ENCODE results near the gene SSTR1.

Gene SSTR1

DNA sequence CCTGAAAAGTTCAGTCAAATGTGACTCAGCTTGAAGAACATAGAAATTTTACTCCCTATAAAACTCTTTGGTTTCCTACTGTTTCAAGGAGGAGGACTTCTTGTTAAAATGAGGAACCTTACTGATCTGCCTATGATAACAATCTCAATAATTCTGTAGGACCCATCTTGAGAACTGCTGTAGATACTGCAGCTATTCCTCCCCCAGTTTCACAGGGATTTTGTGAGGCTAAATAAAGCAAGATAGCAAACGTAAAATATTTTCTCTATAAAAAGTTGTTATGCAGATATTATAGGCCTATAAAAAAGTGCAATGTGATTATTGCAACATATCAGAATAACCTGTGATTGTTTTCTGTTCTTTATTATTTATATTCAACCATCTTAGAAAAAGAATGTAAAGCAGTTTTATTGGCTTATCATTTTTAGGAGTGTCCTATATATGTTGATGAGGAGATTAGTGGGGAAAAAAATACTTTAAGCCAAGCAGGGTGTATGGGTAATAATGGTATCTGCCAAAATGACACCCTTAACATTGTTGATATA lies 36.1 kb downstream of the SSTR1 start:
- no peak for DNase-seq

DNA sequence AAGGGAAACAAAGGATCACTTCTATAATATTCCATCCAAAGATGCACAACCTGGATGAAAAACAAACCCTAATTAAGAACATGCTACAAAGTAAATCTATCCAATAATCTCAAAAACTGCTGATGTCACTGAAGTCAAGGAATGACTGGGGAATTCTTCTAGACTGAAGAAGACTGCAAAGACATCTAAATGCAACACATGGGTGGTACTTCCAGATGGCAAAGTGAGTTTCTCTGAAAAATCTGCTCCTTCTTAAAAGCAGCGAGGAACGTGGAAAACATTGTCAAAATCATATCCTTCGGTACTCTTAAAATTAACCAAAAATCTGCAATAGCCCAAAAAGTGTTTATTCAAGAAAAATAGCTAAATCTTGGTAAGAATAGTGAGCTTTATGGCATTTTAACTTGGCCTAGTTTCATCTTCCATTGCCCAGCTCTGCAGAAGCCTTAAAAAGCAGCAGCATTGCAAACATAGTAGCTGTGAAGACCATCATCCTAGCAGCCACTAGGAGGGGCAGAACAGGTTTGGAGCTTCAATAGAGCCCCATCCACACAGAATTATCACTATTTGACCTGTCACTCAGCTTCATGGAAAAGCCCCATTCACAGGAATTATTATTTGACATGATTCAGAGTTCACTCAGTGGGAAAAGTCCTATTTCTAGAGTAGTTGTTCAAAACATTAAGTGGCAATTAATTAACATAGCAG lies 40.8 kb downstream of the SSTR1 start:
- DNase-seq: no peak

DNA sequence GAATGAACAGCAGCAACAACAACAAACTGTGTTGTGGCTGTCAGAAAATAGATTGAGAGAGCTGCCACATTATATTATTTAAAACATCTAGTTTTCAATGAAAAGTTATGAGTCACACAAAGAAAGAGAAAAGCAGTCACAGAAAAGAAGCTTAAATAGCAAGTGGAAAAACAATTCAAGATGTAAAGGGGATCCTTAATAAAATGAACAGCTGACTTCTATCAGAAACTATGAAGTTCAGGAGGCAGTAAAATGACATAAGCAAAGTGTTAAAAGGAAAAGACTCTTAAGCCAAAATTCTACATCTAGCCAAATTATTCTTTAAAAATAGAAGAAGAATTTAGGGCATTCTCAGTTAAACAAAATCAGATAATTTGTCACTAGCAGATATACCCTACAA lies 42.6 kb downstream of the SSTR1 start:
- no peak for DNase-seq

DNA sequence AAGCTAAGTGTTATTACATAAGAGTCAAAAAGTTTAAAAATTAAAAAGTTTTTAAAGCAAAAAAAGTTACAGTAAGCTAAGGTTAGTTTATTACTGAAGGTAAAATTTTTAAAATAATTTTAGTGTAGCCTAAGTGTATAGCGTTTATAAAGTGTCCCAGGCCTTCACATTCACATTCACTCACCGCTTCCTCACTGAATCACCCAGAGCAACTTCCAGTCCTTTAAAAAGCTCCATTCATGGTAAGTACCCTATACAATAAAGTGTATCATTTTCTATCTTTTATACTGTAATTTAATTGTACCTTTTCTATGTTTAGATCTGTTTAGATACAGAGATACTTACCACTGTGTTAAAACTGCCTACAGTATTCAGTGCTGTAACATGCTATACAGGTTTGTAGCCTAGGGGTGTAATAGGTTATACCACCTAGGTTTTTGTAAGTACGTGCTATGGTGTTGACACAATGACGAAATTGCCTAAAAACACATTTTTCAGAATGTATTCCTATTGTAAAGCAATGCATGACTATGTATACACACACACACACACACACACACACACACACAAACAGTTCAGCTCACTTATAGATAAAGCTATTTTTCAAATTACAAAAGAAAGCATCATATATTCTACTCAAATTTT lies 44.5 kb downstream of the SSTR1 start:
- no peak for DNase-seq

DNA sequence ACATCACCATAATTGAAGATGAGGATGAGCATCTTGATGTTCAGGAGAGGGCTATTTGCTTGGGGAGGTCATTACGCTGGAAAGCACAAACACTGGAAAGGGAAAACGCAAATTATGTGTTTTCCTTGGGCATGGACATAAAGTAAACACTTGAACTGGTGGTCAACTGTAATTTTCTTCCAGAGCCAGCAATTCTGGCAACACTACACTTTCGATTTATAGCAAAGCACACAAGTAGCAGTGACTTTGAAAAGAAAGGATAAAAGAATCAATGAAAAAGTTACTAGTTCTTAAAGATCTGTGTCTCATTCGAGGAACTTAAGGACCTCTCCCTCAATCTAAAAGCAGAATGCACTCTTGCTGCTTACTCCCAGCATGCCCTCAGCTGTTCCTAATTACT lies 46.0 kb downstream of the SSTR1 start:
- DNase-seq: no peak

DNA sequence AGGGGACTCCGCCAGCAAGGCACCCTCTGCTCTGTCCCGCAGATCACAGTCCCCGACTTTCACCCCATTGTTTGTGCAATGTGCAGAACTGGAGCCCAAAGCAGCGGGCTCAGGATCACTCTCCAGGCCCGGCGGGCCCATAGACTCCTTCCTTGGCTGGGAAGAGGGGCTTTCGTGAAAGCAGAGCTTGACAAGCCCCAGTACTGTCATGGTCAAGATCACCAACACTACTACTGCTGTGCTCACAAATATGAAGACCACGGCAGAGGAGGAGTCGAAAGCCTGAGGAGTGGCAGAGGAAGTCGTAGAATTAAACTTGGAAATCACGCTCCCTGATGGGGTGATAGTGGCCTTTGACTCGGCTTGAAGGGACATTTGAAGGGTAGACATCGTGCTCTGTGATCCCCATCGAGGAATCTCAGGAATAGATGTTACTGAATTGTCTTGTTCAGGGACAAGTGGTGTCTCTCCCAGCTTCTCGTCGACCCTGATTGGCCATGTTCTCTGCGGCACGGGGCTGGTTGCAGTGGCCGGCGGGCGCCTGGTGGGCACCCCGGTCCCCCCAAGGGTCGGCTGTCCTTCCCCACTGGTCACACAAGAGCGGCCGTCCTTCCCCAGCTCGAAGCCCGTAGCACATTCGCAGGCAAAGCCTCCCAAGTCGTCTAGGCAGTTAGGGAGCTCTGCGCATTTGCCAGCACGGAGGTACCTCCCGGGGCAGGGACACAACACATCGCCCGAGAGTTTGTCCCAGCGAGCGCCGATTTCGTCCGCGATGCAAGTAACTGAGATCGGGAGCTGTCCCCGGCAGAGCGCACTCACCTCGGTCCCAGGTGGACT lies 47.1 kb downstream of the SSTR1 start:
- no peak for DNase-seq

DNA sequence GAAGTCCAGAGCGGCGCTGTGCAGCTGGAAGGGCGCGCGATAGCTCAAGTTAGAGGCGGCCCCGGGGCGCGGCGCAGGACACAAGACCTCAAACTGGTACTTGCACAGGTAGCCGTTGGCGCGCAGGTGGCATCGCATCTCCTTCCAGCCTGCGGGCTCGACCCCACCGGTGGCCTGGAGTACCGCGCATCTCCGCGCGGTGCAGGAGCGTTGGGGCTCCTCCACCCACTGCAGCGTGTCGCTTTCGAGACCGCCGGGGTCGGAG lies 47.6 kb downstream of the SSTR1 start:
- no peak for DNase-seq

DNA sequence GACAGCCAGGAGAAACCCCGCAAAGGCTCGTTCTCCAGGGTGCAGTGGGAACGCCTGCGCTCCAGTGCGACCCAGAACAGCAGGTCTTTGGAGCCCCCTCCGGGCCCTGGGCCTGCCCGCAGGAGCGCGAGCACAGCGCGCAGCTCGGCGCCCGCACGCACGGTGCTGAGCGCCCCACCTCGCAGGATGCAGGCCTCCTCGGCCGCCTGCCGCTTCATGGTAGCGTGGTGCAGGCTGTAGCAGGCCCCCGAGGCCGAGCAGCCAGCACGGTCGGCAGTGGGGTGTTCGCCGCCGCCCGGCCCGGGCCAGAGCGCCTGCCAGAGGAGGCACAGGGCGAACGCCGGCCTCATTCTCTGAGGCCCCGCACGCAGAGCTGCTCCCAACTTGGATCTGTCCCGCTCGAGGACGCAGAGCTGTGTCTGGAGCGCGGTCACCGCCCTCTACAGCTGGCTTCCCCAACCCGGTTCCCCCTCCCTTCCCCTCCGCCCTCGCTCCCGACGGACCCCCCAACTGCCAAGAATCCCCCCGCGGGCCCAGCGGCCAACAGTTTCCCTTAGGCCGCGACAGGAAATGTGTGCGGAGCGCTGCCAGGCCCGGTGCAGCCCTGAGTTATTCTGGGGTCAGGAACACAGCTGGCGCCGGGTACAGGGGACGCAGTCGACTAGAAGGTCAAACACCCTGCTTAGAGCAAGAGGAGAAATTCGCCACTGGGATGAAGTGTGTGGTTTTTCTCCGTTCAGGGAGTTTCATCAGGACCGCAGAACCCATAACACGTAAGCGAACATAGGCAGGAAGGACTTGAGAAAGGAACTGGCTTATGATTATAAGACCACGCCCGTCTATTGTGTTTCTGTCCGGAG lies 48.2 kb downstream of the SSTR1 start, which contains the start of gene CLEC14A:
CLEC14A (minus strand) TSS at position 421 of the 860 bp plus-strand sequence; CDS start at position 350, 71 bp downstream.
- no peak for DNase-seq

DNA sequence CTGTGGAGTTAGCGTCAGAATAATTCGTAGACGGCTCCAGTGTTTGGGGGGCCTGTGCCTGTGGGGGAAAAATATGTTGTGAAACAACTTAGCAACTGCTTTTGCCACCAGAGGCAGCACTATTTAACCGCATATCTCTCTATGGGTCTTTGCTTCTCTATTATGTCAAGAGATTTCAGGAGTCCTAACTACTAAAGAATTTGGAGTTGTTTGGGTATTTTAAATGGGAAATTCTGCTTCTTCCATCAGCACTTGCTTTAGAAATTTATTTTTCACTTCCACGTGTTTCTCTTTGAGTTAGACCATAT lies 48.8 kb downstream of the SSTR1 start:
- no peak for DNase-seq

DNA sequence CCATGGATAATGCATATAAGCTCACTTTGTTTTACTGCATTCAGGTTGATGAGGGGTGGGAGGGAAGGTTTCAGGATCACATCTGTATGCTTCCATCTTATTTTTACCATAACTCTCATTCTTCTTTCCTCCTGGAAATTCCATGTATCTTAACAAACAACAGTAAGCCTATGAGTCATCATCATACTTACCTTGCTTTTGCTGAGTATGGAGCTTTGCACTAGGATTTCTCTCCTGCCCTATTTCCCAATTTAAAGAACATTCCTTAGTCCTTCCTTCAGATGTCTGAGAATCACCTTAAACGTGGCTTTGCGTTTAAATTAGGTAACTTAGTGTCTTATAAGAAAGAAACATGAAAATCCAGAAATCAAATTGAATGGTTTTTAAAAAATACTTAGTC lies 49.8 kb downstream of the SSTR1 start:
- DNase-seq: no peak

DNA sequence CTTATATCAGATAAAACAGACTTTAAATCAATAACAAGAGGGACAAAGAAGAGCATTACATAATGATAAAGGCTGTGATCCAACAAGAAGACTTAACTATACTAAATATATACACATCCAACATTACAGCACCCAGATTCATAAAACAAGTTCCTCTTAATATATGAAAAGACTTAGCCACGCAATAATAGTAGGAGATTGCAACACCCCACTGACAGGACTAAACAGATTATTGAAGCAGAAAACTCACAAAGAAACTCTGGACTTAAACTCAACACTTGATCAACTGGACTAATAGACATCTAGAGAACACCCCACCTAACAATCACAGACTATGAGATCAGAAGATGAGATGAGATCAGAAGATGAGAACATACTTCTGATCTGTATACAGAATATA lies 53.9 kb downstream of the SSTR1 start:
- DNase-seq: no peak
